CD4-positive, alpha-beta T cell treated with Interleukin-4 for 4 hours (primary cell): ENCODE results near the gene SWSAP1.
"Not testable (repeated sequence)": the region's sequence is repeated elsewhere in the genome, so short reads cannot be mapped to it uniquely, and the experiment has no call there.

Source experiments
- DNase-seq: peaks from one replicate; pipeline ENCODE4 v3.0.0-alpha.2; 2020

Gene SWSAP1

DNA sequence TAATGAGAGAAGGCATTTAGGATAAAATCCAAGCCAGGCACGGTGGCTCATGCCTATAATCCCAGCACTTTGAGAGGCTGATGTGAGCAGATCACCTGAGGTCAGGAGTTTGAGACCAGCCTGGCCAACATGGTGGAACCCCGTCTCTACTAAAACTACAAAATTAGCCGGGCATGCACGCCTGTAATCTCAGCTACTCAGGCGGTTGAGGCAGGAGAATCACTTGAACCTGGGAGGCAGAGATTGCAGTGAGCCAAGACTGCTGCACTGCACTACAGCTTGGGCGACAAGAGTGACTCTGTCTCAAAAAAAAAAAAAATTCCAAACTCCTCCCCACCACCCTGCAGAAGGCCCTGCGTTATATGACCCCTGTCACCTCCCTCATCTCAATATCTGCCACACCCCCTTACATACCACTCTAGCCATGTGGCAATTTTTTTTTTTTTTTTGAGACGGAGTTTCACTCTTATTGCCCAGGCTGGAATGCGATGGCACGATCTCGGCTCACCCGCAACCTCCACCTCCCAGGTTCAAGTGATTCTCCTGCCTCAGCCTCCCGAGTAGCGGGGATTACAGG is 4.9 kb downstream of the SWSAP1 start:
- DNase-seq, result not testable (repeated sequence)

DNA sequence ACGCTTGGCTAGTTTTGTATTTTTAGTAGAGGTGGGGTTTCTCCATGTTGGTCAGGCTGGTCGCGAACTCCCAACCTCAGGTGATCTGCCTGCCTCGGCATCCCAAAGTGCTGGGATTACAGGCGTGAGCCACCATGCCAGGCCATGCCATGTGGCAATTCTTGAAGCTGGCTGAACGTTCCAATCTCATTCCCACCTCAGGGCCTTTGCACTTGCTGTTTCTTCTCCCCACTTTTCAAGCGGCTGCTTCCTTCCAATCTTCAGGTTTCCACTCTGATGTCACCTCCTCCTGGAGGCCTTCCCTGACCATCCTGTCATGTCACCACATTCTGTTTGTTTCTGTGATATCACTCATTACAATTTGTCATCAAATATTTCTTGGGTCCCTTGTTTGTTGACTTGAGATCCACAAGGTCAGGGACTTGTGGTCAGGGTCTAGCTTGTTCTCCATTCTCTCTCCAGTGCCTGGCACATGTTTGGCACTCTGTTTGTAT is 5.4 kb downstream of the SWSAP1 start:
- no peak for DNase-seq

DNA sequence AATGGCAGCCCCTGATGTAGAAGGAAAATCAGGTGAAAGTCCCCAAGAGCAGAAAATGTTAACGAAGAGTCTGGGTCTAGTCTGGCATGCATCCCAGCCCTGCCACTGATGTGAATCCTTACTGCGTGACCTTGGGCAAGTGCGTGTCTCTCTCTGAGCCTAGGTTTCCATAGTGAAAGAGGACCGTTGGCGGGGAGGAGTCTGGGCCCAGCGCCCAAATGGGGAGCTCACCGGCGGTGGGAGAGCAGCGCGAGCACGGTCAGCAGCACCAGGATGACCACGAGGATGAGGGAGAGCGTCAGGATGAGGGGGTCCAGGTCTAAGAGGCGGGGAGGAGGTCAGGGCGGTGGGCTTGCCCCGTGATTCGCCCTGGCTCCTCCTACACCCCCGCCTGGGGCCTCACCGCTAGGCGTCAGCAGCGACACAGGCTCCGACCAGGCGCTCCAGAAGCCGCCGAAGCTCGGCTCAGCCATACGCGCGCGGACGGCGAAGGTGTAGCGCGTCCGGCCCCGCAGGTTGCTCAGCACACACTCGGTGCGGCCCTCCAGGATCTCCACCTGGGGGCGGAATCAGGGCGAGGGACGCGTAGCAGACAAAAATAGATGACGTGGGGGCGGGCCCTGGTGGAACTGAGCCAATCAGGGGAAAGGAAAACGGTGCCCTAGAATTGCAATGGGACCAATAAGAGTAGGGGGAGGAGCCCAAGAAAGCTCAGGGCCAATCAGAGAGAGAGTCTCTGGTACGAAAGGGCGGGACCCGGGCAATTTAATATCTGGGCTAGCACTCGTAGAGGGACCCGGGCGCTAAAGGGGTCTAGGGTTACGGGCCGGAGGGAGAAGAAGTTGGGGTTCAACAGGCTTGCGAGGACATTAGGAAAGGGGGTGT is 6.4 kb downstream of the SWSAP1 start:
- peak; percentile 99 for DNase-seq

DNA sequence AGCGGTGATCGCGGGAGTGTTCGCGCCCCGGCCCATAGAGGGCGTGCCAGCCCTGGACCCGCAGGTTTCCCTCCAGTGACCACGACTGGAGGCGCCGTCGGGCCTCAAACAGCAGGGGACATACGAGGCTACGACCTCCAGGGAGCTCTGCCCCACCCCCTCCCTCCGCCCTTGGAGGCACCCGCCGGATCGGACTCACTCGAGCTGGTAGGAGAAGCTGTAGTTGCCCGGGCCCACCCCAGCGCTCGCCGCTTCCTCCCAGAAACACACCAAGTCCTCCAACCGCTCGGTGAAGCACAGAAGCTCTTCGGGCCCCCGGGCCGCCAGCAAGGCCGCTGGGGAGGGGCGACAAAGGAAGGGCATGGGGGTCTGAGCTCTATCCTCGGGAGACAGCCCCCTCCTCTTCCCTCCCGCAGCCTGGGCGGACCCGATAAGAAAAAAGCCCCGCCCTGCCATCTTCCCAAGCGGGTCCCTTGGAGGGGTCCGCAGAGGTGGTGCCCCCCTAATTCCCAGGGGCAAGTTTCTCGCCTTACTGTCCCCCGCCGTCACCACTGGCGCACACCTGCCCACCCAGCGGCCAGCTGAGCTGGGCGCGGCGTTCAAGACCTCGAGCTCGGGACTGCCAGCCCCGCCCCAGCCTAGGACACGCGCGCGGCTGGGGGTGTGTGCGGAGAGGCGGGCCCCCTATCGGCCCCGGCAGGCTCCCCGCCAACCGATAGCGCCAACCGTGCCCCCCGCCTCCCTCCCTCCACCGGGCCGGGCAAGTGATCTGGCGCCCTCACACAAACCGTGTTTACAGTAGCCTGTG is 8.6 kb downstream of the SWSAP1 start:
- DNase-seq, result no peak

DNA sequence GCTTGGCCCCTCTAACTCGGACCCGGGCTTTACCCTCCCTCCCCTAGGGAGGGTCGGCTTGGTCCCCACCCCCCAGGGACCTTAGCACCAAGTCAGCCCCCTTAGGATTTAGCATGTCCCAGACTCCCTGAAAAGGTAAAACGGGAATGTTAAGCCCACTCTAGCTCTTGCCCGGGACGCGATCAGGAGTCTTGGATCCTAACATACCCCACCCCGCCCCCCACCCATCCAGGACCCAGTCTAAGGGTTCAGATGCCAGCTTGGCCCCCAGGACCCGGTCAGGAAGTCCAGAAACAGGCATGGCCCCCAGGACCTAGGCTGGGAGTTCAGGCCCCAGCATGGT is 9.2 kb downstream of the SWSAP1 start:
- DNase-seq, result no peak

DNA sequence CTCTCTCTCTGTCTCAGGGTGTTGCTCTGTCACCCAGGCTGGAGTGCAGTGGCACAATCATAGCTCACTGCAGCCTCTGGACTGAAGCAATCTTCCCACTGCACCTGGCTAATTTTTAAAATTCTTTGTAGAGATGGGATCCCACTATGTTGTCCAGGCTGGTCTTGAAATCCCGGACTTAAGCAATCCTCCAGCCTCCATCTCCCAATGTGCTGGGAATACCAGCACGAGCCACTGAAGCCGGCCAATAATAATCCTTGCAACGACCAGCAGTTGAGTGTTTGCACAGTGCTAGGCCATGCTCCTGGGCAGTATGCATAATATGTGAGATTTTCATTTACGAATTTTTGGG is 10.3 kb downstream of the SWSAP1 start:
- no peak for DNase-seq

DNA sequence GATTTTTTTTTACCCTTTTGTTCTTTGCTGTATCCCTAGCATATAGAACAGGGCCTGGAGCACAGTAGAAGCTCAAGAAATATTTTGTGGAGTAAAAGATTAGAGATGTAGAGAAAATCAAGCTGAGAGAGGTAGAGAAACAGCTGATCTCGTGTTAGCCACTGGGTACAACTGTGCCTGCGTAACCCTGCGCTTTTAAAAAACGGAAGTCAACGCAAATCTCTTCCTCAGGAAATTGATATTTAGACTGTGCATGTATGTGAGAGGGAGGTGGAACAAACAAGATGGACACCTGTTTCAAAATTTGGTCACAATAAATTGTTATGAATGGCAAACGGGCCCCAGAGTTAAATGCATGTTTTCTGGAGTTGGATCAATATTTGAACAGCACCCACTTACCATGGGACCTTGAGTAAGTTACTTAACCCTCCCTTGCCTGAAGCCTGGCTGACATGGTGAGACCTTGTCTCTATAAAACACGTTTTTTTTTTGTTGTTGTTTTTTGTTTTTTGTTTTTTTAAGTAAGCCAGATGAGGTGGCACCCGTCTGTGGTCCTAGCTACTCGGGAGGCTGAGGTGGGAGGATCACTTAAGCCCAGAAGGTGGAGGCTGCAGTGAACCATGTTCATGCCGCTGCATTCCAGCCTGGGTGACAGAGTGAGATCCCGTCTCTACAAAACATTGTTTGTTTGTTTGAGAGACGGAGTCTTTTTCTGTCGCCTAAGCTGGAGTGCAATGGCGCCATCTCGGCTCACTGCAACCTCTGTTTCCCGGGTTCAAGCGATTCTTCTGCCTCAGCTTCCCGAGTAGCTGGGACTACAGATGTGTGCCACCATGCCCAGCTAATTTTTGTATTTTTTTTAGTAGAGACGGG is 12.9 kb downstream of the SWSAP1 start:
- DNase-seq, result no peak

DNA sequence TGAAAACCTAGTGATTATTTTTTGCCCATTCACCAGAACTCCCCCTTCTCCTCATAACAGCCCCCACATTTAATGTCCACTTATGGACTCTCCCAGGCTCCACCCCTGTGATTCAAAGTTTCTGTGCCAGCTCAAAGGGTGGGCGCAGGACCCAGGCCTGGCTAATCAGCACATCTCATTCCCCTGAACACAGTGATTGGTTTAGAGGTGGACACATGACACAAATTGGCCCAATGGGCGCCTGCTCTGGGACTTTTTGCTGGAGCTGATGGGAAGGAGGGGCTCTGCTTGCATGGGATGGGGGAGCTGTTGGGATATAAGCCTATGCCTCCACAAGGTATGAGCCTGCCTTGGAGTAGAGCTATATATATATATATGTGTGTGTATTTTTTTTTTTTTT is 15.9 kb downstream of the SWSAP1 start:
- no peak for DNase-seq

DNA sequence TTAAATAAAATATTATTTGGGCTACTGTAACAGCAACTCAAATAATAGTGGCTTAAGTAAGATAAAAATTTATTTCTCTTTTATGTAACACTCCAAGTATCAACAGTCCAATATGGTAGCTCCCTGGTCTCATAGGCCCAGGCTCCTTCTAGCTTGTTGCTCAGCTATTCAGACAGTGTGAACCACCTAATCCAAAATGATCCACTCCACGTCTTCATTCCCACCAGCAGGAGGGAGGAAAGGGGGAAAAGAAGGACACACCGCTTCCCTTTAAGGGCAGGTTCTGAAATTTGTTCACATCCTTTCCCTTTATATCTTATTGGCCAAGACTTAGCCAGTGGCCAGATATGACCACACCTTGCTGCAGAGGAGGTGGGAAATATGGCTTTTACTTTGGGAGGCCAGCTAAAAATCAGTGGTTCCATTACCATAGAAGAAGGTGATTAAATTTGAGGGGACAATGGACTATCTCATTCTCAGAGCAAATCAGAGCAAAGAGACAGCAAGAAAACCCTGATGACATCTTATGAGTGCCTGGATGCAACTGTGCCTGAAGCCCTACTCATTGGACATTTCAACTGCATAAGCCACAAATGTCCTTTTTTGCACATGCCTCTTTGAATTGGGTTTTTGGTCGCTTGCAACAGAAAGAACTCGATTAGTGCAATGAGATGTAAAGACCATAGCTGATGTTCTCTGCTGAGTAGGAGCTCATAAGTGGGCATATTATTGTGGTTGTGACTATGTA is 16.6 kb downstream of the SWSAP1 start:
- no peak for DNase-seq

DNA sequence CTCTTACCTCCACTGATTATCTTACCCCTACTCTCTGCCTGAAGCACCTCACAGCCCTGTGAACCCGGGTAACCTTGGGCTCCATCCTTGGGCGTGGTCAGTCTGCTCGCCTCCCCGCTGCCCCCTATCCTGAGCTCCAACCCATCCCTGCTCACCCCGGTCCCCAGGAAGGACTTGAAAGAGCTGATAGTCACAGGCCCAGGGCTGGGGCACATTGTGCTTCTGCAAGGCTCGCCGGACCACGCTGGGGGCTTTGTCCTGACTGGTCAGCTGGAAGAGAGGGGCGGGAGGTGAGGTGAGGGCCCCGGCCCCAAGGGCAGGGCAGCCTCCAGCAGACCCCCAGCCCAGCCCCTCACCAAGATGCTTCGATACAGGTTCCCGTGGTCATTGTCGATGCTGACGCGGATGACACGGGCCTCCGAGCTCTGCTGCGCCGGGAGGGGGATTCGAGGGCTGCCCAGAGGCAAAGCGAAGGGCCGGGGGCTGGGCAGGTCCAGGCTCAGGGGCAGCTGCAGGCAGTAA is 22.7 kb downstream of the SWSAP1 start:
- no peak for DNase-seq

DNA sequence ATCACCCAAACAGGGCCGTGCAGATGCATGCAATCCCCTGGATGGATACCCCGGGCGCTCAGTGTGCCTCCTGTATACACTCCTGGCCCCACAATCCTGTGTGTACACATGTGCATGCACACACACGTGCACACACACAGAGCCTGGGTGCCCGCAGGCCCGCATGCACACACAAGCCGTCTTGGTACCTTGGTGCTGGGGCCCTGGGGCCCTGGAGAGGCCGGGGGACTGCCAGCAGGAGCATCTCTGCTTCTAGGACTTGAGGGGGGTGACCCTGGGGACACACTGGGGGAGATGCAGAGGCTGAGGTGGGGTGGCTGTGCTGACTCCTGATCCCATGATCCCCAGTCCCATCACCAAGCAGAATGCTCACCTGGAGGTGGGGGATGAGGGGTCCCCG is 25.2 kb downstream of the SWSAP1 start:
- DNase-seq, result no peak

DNA sequence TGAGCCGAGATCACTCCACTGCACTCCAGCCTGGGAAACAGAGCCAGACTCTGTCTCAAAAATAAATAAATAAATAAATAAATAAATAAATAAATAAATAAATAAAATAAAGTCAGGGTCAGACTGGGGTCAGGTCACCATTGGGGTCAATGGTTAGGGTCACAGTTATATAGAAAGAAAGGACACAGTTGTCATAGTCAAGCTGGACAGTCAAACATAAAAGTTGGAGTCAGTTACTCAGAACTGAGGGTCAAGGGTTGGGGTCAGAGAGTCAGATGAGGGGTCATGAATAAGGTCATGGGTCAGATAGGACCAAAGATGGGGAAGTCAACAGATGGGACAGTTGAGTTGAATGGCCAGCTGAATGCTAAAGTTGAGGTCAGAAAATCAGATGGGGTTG is 26.3 kb downstream of the SWSAP1 start:
- DNase-seq, result no peak

DNA sequence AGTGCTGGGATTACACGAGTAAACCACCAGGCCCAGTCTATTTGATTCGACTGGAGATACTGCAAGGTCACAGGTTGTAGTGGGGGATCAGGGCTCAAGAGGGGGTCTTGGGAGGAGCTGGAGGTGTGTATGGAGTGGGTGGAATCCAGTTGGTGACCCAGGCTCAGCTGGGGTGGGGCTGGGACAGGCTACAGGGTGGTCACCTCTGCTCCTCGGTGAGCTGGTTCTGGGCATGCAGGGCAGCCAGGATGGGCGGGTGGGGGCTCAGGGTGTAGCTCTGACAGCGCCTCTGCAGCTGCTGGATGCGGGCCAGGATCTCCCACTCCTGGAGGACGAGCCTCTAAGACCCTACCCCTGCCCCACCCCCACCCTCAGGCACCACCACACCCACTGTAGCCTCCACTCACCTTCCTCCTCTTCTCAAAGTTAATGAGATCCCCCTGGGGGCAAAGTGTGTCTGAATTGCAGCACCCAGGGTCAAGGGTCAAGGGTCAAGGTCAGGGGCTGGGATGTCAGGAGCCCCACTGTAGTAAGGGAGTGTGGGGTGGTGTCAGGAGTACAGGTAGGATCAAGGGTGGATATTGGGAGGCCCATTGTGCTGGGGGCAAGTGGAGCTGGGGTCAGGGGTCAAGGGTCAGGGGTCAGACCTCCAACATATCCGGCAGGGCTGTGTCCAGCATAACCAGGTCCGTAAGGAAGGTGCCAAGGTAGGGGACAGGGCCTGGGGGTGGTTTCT is 27.5 kb downstream of the SWSAP1 start:
- no peak for DNase-seq

DNA sequence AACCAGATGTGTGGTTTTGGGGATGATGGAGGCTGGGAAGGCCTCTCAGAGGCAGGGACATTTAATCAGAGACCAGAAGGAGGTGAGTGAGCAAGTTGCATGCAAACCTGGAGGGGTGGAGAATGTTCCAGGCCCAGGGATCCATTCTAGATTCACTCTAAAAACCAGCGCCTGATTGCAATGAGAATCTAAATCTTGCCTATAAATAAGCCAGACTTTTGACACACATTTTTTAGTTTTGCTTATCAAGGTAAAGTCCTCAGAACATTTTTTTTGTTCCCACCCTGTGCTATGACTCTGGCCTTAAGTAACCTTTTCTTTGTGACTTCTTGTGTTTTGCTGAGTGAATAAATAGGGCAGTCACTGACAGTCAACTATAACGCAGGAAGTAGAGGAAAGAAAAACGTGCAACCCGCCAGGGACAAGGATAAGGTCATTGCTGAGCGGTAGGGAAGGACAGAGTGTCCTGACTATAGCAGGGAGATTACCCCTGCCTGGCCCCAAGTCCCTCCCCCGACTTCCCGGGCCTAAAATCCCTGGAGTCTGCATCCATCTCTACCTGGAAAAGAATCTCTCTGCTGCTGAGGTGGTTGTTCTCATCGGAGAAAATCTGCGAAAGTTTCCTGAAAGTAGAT is 30.2 kb downstream of the SWSAP1 start:
- DNase-seq, result no peak

DNA sequence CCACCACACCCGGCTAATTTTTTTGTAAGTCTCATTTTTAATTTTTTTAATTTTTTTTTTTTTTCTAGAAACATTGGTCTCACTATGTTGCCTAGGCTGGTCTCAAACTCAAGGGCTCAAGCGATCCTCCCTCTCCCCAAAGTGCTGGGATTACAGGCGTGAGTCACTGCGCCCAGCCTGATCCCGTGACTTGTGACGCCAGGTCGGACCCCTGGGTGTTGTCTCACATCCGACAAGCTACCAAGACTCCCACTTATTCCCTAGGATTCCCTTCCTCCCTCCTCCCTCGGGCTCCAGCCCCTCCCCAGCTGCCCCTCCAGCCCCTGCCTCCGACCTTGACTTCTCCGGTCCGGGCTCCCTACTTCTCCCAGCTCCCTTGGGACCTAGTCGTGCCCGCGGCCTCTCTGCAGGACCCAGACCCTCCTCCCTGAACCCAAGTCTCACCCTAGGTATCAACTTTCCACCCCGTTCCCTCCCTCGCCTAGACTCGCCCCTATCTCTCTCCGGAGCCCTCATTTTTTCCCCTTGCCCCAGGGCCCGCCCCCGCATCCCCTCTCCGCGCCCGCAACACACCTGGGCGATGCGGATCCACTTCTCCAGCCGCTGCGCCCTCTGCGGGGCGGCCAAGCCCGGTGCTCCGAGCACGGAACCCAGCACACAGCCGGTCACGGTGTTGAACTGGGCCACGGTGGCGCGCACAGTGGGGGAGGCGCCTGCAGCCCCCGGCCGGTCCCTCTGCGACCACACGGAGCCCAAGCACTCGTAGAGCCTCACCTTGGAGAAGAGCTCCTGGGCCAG is 31.6 kb downstream of the SWSAP1 start:
- no peak for DNase-seq

DNA sequence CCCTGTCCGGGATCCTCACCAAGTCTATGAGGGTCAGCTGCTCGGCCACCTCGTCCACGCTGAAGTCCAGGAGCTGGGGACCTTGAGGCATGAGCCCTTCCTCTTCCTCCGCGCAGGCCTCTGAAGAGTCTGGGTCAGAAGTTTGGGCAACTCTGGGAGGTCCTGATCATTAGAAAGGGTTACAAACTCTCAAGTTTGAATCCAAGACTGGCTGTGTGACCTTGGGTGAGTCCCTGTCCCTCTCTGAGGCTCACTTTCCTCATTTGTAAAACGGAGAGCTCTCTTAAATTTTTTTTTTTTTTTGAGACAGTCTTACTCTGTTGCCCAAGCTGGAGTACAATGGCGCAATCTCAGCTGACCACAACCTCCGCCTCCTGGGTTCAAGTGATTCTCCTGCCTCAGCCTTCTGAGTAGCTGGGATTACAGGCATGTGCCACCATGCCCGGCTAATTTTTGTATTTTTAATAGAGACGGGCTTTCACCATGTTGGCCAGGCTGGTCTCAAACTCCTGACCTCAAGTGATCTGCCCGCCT is 32.3 kb downstream of the SWSAP1 start:
- not testable (repeated sequence) for DNase-seq

DNA sequence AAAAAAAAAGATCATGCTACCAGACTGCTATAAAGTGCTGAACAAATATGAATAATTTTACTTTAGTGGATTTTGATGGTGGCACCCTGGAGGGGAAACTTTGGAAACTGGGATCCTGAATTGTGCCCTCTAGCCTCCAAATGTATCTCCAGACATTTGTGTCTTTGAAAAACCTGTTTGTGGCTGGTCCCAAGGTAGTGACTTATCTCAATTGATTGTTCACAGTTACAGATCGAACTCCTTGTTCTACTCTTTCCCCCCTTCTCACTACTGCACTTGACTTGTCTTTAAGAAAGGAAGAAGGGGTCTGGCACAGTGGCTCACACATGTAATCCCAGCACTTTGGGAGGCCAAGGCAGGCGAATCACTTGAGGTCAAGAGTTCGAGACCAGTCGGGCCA is 34.1 kb downstream of the SWSAP1 start:
- DNase-seq, result no peak

DNA sequence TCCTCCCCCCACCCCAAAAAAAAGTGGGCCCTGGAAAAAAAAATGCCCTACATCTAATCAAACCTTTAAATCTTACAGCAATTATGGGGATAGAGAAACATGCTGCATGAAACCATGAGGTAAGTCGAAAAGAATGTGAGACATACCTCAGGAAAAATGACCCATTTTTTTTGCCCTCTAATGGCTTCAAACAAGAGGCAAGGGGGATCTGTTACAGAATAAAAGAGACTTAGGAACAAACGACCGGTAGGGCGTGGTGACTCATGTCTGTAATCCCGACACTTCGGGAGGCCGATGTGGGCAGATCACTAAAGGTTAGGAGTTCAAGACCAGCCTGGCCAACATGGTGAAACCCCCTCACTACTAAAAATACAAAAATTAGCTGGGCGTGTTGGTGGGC is 36.2 kb downstream of the SWSAP1 start:
- DNase-seq, result no peak

DNA sequence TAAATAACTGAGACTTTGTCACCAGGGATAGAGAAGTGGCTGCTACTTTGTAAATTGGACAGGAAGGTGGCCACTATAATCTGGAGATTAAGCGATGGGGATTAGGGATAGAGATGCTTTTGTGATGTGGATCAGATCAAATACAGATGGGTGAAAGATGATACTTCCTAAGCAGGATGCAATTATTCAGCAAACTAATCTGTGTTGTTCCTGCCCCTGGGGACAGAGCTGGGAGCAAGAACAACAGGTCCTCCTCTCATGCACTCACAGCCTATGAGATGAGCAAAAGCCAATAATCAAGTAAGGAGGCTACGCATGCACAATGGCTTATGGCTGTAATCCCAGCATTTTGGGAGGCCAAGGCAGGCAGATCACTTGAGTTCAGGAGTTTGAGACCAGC is 40.1 kb downstream of the SWSAP1 start:
- no peak for DNase-seq
